G401.6 (cell line): ENCODE data around the gene MATCAP1.

Source experiments
- FAIRE-seq: peaks from 2 replicates; lab custom pipeline; 2012; peaks lifted over from hg19 to GRCh38; lab: Jason Lieb, UNC

The MATCAP1 gene

GRCh38 chr16:67183627-67184452 is at the start of gene MATCAP1:
Gene MATCAP1 (minus strand): TSS chr16:67183963. CDS start chr16:67180610, 3,353 bp downstream.
- peak; percentile 97 for FAIRE-seq

GRCh38 chr16:67230809-67231660 is 47.3 kb upstream of the MATCAP1 start:
- no peak for FAIRE-seq

GRCh38 chr16:67229906-67230808 is 46.4 kb upstream of the MATCAP1 start:
- FAIRE-seq = no peak

- FAIRE-seq = no peak
These were observed 45.1 kb upstream of the MATCAP1 start for GRCh38 chr16:67228905-67229304.

GRCh38 chr16:67228034-67228785 is 44.4 kb upstream of the MATCAP1 start:
- no peak for FAIRE-seq

GRCh38 chr16:67227567-67227921 is 43.8 kb upstream of the MATCAP1 start:
- no peak for FAIRE-seq

GRCh38 chr16:67226804-67227566 is 43.2 kb upstream of the MATCAP1 start, which contains the start of gene TMEM208:
Gene TMEM208 (plus strand): TSS chr16:67227130. CDS start chr16:67227219, 89 bp downstream.
- FAIRE-seq = peak; percentile 98

GRCh38 chr16:67226295-67226803 is 42.6 kb upstream of the MATCAP1 start:
- no peak for FAIRE-seq

- FAIRE-seq = no peak
These were observed 40.2 kb upstream of the MATCAP1 start for GRCh38 chr16:67223992-67224391.

- no peak for FAIRE-seq
These were observed 33.1 kb upstream of the MATCAP1 start for GRCh38 chr16:67216612-67217490.

- no peak for FAIRE-seq
These were observed 31.9 kb upstream of the MATCAP1 start for GRCh38 chr16:67215706-67216105.

GRCh38 chr16:67213197-67214019 is 29.6 kb upstream of the MATCAP1 start:
- FAIRE-seq = no peak

- no peak for FAIRE-seq
These were observed 29.0 kb upstream of the MATCAP1 start for GRCh38 chr16:67212766-67213165.

- no peak for FAIRE-seq
These were observed 27.9 kb upstream of the MATCAP1 start for GRCh38 chr16:67211674-67212073.

- no peak for FAIRE-seq
These were observed 26.5 kb upstream of the MATCAP1 start for GRCh38 chr16:67210069-67210937.

GRCh38 chr16:67209565-67209964 is 25.8 kb upstream of the MATCAP1 start:
- no peak for FAIRE-seq

GRCh38 chr16:67208154-67208896 is 24.6 kb upstream of the MATCAP1 start:
- no peak for FAIRE-seq
